OCI-LY1 (cell line): ENCODE results near the gene SPRY4.
"Not testable (repeated sequence)": the region's sequence is repeated elsewhere in the genome, so short reads cannot be mapped to it uniquely, and the experiment has no call there.

Experiments
- EZH2 ChIP-seq: fragments of 200-600 bp; sonication (generic), shearing (Covaris generic); IDR thresholded peaks from 2 replicates; pipeline ENCODE4 v1.8.0; 2017; ENCODE audit warnings: borderline replicate concordance, mixed run types, mild to moderate bottlenecking, antibody characterized with exemption, low read length, moderate library complexity, mixed read lengths
- TF ChIP-seq, protein P1 (sequence below): fragments of 200-600 bp; sonication (generic), shearing (Covaris generic); IDR thresholded peaks from 2 replicates; pipeline ENCODE4 v1.5.1; 2017; ENCODE audit warnings: mild to moderate bottlenecking, antibody characterized with exemption, low read length, moderate library complexity, mixed read lengths

DNA sequence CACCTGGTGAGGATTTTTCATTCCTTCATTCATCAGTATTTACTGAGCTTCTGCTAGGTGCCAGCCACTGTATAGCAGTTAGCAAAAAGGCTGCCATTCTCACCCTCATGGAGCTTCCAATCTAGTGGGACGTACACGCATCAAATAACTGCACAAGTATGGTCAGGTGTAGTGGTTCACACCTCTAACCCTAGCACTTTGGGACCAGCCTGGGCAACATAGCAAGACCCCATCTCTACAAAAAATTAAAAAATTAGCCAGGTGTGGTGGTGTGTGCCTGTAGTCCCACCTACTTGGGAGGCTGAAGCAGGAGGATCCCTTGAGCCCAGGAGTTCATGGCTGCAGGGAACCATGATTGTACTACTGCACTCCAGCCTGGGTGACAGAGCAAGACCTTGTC lies 8.9 kb upstream of the SPRY4 start:
- TF ChIP-seq, protein P1, sequence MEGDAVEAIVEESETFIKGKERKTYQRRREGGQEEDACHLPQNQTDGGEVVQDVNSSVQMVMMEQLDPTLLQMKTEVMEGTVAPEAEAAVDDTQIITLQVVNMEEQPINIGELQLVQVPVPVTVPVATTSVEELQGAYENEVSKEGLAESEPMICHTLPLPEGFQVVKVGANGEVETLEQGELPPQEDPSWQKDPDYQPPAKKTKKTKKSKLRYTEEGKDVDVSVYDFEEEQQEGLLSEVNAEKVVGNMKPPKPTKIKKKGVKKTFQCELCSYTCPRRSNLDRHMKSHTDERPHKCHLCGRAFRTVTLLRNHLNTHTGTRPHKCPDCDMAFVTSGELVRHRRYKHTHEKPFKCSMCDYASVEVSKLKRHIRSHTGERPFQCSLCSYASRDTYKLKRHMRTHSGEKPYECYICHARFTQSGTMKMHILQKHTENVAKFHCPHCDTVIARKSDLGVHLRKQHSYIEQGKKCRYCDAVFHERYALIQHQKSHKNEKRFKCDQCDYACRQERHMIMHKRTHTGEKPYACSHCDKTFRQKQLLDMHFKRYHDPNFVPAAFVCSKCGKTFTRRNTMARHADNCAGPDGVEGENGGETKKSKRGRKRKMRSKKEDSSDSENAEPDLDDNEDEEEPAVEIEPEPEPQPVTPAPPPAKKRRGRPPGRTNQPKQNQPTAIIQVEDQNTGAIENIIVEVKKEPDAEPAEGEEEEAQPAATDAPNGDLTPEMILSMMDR = not testable (repeated sequence)
- TF ChIP-seq EZH2 = not testable (repeated sequence)
